H1 (cell line): Measurements from ENCODE around the gene LIPM. TPM values are rescaled to one million over a fixed set of nuclear protein-coding genes. Genes with fewer than 3 reads are reported as not detected.
A peak's percentile ranks its signal among the peaks of the same experiment; 100 is the strongest.

Source experiments
- CTCF ChIA-PET: fragments of 300-600 bp; sonication (Branson Sonifier 250); formaldehyde crosslinking; loops from one replicate; lab custom pipeline; 2021; ENCODE audit not compliant: partially characterized antibody; lab: Charles Lee
- POLR2A ChIA-PET: fragments of 300-600 bp; sonication (Branson Sonifier 250); formaldehyde crosslinking; loops from one replicate; lab custom pipeline; 2021; ENCODE audit warnings: inconsistent platforms; ENCODE audit not compliant: partially characterized antibody; lab: Charles Lee
- DNase-seq, 2 experiments: peaks; one replicate each; pipeline versions ENCODE4 v3.0.0 to v3.0.0-alpha.2; 2010 to 2022; ENCODE audit warnings: low spot score in 2 of 2, low read depth in 1 of 2, mixed read lengths in 1 of 2
- FAIRE-seq: peaks from 2 replicates; lab custom pipeline; 2011; peaks lifted over from hg19 to GRCh38; lab: Jason Lieb, UNC
- H2AFZ ChIP-seq: 2 replicates; pipeline ENCODE4 v1.8.1; 2012; ENCODE audit warnings: low read length, inconsistent platforms
- H2AK5ac ChIP-seq: 2 replicates; pipeline ENCODE4 v1.6.1; 2013; ENCODE audit warnings: low read depth, low read length
- H2BK120ac ChIP-seq: replicated peaks from 2 replicates; pipeline ENCODE3; 2013; ENCODE audit warnings: low read depth, low read length, inconsistent platforms
- H2BK12ac ChIP-seq: 2 replicates; pipeline ENCODE4 v1.6.1; 2013; ENCODE audit warnings: low read depth, low read length
- H2BK15ac ChIP-seq: 2 replicates; pipeline ENCODE4 v1.6.1; 2013; ENCODE audit warnings: low read length
- H2BK20ac ChIP-seq: 2 replicates; pipeline ENCODE4 v1.6.1; 2013; ENCODE audit warnings: low read length
- H2BK5ac ChIP-seq: 2 replicates; pipeline ENCODE4 v1.6.1; 2013; ENCODE audit warnings: low read depth, low read length
- H3K14ac ChIP-seq: 2 replicates; pipeline ENCODE4 v1.6.1; 2013; ENCODE audit warnings: inconsistent platforms; ENCODE audit not compliant: insufficient read length
- H3K18ac ChIP-seq: 2 replicates; pipeline ENCODE4 v1.6.1; 2013; ENCODE audit warnings: low read length; ENCODE audit errors: extremely low read depth
- H3K23ac ChIP-seq: 2 replicates; pipeline ENCODE4 v1.6.1; 2013; ENCODE audit warnings: inconsistent platforms; ENCODE audit not compliant: insufficient read length
- H3K23me2 ChIP-seq: 2 replicates; pipeline ENCODE4 v1.6.1; 2013; ENCODE audit warnings: low read depth, low read length
- H3K27ac ChIP-seq: 2 replicates; pipeline ENCODE4 v1.6.1; 2011; ENCODE audit warnings: low read depth, low read length, inconsistent platforms
- H3K27me3 ChIP-seq, 4 experiments: replicated peaks in 1 of 4; 1 replicate in 1 of 4; 2 replicates in 3 of 4; pipeline versions ENCODE4 v1.6.1 to v1.8.1; 2011 to 2013; ENCODE audit warnings: low read length in 3 of 4, mild to moderate bottlenecking in 3 of 4, inconsistent platforms in 2 of 4, mixed read lengths in 2 of 4, moderate library complexity in 1 of 4; ENCODE audit not compliant: control insufficient read depth in 3 of 4, insufficient read depth in 3 of 4; ENCODE audit errors: extremely low read depth in 1 of 4
- H3K36me3 ChIP-seq, 4 experiments: 2 replicates each; pipeline versions ENCODE4 v1.6.1 to v1.8.1; 2011 to 2013; ENCODE audit warnings: mild to moderate bottlenecking in 4 of 4, low read length in 3 of 4, moderate library complexity in 2 of 4, control low read depth in 1 of 4, inconsistent platforms in 1 of 4; ENCODE audit not compliant: insufficient read depth in 4 of 4, control insufficient read depth in 2 of 4
- H3K4ac ChIP-seq: replicated peaks from 2 replicates; pipeline ENCODE3; 2013; ENCODE audit warnings: low read length, low read depth, mixed read lengths, inconsistent platforms; ENCODE audit not compliant: insufficient read length
- H3K4me1 ChIP-seq, 4 experiments: replicated peaks in 1 of 4; 1 replicate in 1 of 4; 2 replicates in 3 of 4; pipeline versions ENCODE4 v1.6.1 to v1.8.1; 2011 to 2013; ENCODE audit warnings: low read length in 3 of 4, inconsistent platforms in 2 of 4, mixed read lengths in 1 of 4; ENCODE audit not compliant: insufficient read depth in 4 of 4, control insufficient read depth in 3 of 4
- H3K4me2 ChIP-seq, 2 experiments: 2 replicates each; pipeline versions ENCODE4 v1.6.1 to v1.8.1; 2011 to 2013; ENCODE audit warnings: low read depth in 2 of 2, low read length in 2 of 2, control low read depth in 1 of 2, inconsistent platforms in 1 of 2, mild to moderate bottlenecking in 1 of 2; ENCODE audit not compliant: insufficient read depth in 1 of 2
- H3K4me3 ChIP-seq, 4 experiments: fragments of 200-600, 300-600 bp in 1 of 4; sonication (generic), shearing (Covaris generic), sonication (Bioruptor Twin) in 1 of 4; 2 replicates each; pipeline versions ENCODE4 v1.5.1 to v1.8.1; 2011 to 2016; ENCODE audit warnings: low read length in 4 of 4, low read depth in 3 of 4, control low read depth in 2 of 4, inconsistent platforms in 2 of 4, mild to moderate bottlenecking in 2 of 4, mixed read lengths in 1 of 4, moderate library complexity in 1 of 4; ENCODE audit not compliant: insufficient read depth in 2 of 4; ENCODE audit errors: extremely low read depth in 1 of 4
- H3K56ac ChIP-seq: replicated peaks from 2 replicates; pipeline ENCODE3; 2013; ENCODE audit warnings: low read depth, mild to moderate bottlenecking, mixed read lengths, low read length, inconsistent platforms; ENCODE audit not compliant: insufficient read length
- H3K79me1 ChIP-seq: 2 replicates; pipeline ENCODE4 v1.6.1; 2013; ENCODE audit warnings: low read depth, low read length, control low read depth
- H3K79me2 ChIP-seq, 2 experiments: 2 replicates each; pipeline versions ENCODE4 v1.6.1 to v1.8.1; 2012 to 2013; ENCODE audit warnings: low read length in 2 of 2, mild to moderate bottlenecking in 2 of 2, inconsistent platforms in 1 of 2; ENCODE audit not compliant: insufficient read depth in 2 of 2, control insufficient read depth in 1 of 2
- H3K9ac ChIP-seq, 4 experiments: replicated peaks in 1 of 4; 1 replicate in 1 of 4; 2 replicates in 3 of 4; pipeline versions ENCODE4 v1.6.1 to v1.8.1; 2011 to 2013; ENCODE audit warnings: low read depth in 3 of 4, low read length in 3 of 4, control low read depth in 2 of 4, mild to moderate bottlenecking in 2 of 4, moderate library complexity in 2 of 4, inconsistent platforms in 1 of 4; ENCODE audit errors: extremely low read depth in 1 of 4
- H3K9me3 ChIP-seq, 2 experiments: 2 replicates each; pipeline versions ENCODE4 v1.6.1 to v1.8.1; 2012 to 2013; ENCODE audit warnings: mild to moderate bottlenecking in 2 of 2, moderate library complexity in 2 of 2, control low read depth in 1 of 2, inconsistent platforms in 1 of 2, low read depth in 1 of 2, low read length in 1 of 2, mixed read lengths in 1 of 2; ENCODE audit not compliant: insufficient read depth in 2 of 2
- H4K20me1 ChIP-seq, 2 experiments: replicated peaks in 1 of 2; 2 replicates each; pipeline versions ENCODE3 to v1.8.1; 2011 to 2013; ENCODE audit warnings: inconsistent platforms in 2 of 2, low read length in 2 of 2, mild to moderate bottlenecking in 1 of 2; ENCODE audit not compliant: insufficient read depth in 2 of 2, control insufficient read depth in 1 of 2
- H4K5ac ChIP-seq: 2 replicates; pipeline ENCODE4 v1.6.1; 2013; ENCODE audit warnings: low read length, low read depth, mixed read lengths, inconsistent platforms; ENCODE audit not compliant: insufficient read length
- H4K8ac ChIP-seq: 2 replicates; pipeline ENCODE4 v1.8.0; 2013; ENCODE audit warnings: mild to moderate bottlenecking, moderate library complexity, low read length, inconsistent platforms; ENCODE audit not compliant: insufficient read depth; ENCODE audit errors: extremely low read depth
- H4K91ac ChIP-seq: replicated peaks from 2 replicates; pipeline ENCODE3; 2013; ENCODE audit warnings: low read length, mixed read lengths, inconsistent platforms; ENCODE audit not compliant: insufficient read length
- BRCA1 ChIP-seq: IDR thresholded peaks from 2 replicates; pipeline ENCODE4 v1.6.1; 2012; ENCODE audit warnings: low read depth, low read length, improper control_type of control experiment
- CBX8 ChIP-seq: fragments of 300-800, 300-1000 bp; sonication (generic); IDR thresholded peaks from 2 replicates; pipeline ENCODE4 v1.7.1; 2016; ENCODE audit warnings: low read depth, low read length, borderline replicate concordance
- EGR1 ChIP-seq: IDR thresholded peaks from 2 replicates; pipeline ENCODE4 v1.6.1; 2011; ENCODE audit warnings: low read depth, low read length, borderline replicate concordance
- FOSL1 ChIP-seq: IDR thresholded peaks from 2 replicates; pipeline ENCODE4 v1.6.1; 2011; ENCODE audit warnings: mild to moderate bottlenecking, low read depth, low read length, moderate library complexity; ENCODE audit not compliant: insufficient read depth
- HDAC2 ChIP-seq, 2 experiments: fragments of 300-600 bp in 1 of 2; sonication (generic) in 1 of 2; IDR thresholded peaks; 2 replicates each; pipeline ENCODE4 v1.6.1; 2011 to 2012; ENCODE audit warnings: low read depth in 2 of 2, low read length in 2 of 2, mild to moderate bottlenecking in 2 of 2, moderate library complexity in 2 of 2, borderline replicate concordance in 1 of 2, inconsistent platforms in 1 of 2
- NRF1 ChIP-seq: IDR thresholded peaks from 2 replicates; pipeline ENCODE4 v1.6.1; 2011; ENCODE audit warnings: mild to moderate bottlenecking, low read depth, low read length, improper control_type of control experiment
- POU5F1 ChIP-seq: IDR thresholded peaks from 2 replicates; pipeline ENCODE4 v1.6.1; 2011; ENCODE audit warnings: low read depth, mild to moderate bottlenecking, low read length, moderate library complexity
- SIN3A ChIP-seq, 2 experiments: IDR thresholded peaks in 1 of 2; conservative IDR thresholded peaks in 1 of 2; 2 replicates each; pipeline ENCODE4 v1.6.1; 2011 to 2012; ENCODE audit warnings: low read length in 2 of 2, improper control_type of control experiment in 1 of 2, low read depth in 1 of 2, mild to moderate bottlenecking in 1 of 2
- TAF1 ChIP-seq: IDR thresholded peaks from 2 replicates; pipeline ENCODE4 v1.6.1; 2011; ENCODE audit warnings: mild to moderate bottlenecking, low read depth, low read length
- WGBS, 2 experiments: shearing (Covaris generic) in 1 of 2; methylation state at CpG; one replicate each; pipeline versions ENCODE4 v1.1.6 to v1.1.7; 2013 to 2015; ENCODE audit warnings: low lambda C conversion rate in 2 of 2, mixed read lengths in 2 of 2, inconsistent platforms in 1 of 2, low coverage in 1 of 2, missing lambda C conversion rate in 1 of 2; ENCODE audit not compliant: insufficient replicate concordance in 2 of 2, insufficient coverage in 1 of 2, insufficient read length in 1 of 2; ENCODE audit errors: extremely low coverage in 1 of 2, missing lambda C conversion rate in 1 of 2; 5-methylcytosine and 5-hydroxymethylcytosine counted together
- polyA plus RNA-seq, 7 experiments: library from polyadenylated mRNA; depleted of rRNA in 3 of 7; stranded (reverse) in 5 of 7; unstranded in 2 of 7; fragments of >200 nt in 5 of 7; fragments of 200-250 nt in 2 of 7; gene quantifications; 1 replicate in 5 of 7; 2 replicates in 1 of 7; 4 replicates in 1 of 7; pipeline versions ENCODE4 v1.2.1 to v1.2.3, GENCODE V29; 2011 to 2013; ENCODE audit warnings: missing spikeins in 2 of 7, mixed read lengths in 2 of 7
- total RNA-seq: library from RNA; stranded (reverse); fragmentation: NEBNext Ultra II Directional; extraction: Animal tissue kit (Norgen Biotek cat#: 25700); gene quantifications from 2 replicates; pipeline ENCODE4 v1.2.1, GENCODE V29; 2021
- TF ChIP-seq, protein P1 (sequence below): IDR thresholded peaks from 2 replicates; pipeline ENCODE4 v1.6.1; 2012; ENCODE audit warnings: inconsistent platforms
- TF ChIP-seq, protein P2 (sequence below): IDR thresholded peaks from 2 replicates; pipeline ENCODE4 v1.6.1; 2011; ENCODE audit warnings: low read depth, mild to moderate bottlenecking, low read length; ENCODE audit not compliant: insufficient read depth
- TF ChIP-seq, protein P3 (sequence below): IDR thresholded peaks from 2 replicates; pipeline ENCODE4 v1.6.1; 2012; ENCODE audit warnings: inconsistent platforms

Gene LIPM
- total and polyA plus RNA-seq, 2 of the 8 experiments (the other 6 are each of a cell fraction or from before 2014, with no cell fraction given) = not detected

DNA sequence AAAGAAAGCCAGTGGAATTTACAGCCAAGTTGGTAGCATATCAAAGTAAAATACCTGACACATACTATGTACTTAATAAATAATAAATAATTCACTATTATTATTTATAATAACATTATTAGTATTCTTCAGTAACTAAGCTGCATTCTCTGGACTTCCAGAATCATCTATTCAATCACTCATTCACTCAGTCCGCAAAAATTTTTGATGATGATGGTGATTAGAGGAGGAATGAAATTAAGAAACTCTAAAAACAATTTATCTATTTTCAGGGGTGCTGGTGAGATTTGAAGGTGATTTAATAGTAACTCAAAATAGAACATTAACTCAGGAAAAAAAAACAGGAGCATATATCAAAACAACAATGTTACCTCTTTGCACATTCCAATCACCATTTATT, 45.9 kb upstream of the LIPM start:
- no peak for TF ChIP-seq TAF1
- no peak for TF ChIP-seq CBX8
- no peak for TF ChIP-seq HDAC2 (IDR thresholded peaks at IDR 0.05; ENCODE audit: borderline replicate concordance in 1 of 2, low read depth in 2 of 2, low read length in 2 of 2)
- no peak for TF ChIP-seq POU5F1
- no peak for TF ChIP-seq NRF1
- no peak for TF ChIP-seq FOSL1
- no peak for TF ChIP-seq SIN3A (conservative IDR thresholded peaks at IDR 0.05 in 1 of 2, IDR thresholded peaks at IDR 0.05 in 1 of 2; ENCODE audit: low read depth in 1 of 2, low read length in 2 of 2)
- TF ChIP-seq, protein P1, sequence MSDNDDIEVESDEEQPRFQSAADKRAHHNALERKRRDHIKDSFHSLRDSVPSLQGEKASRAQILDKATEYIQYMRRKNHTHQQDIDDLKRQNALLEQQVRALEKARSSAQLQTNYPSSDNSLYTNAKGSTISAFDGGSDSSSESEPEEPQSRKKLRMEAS = no peak
- TF ChIP-seq EGR1 = no peak
- TF ChIP-seq, protein P2, sequence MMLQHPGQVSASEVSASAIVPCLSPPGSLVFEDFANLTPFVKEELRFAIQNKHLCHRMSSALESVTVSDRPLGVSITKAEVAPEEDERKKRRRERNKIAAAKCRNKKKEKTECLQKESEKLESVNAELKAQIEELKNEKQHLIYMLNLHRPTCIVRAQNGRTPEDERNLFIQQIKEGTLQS = no peak
- TF ChIP-seq, protein P3, sequence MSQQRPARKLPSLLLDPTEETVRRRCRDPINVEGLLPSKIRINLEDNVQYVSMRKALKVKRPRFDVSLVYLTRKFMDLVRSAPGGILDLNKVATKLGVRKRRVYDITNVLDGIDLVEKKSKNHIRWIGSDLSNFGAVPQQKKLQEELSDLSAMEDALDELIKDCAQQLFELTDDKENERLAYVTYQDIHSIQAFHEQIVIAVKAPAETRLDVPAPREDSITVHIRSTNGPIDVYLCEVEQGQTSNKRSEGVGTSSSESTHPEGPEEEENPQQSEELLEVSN = no peak
- TF ChIP-seq BRCA1 = no peak
- POLR2A ChIA-PET = no interaction called here
- Histone ChIP-seq H2BK12ac (no peak overlapping the region), H4K20me1 (no peaks in the 10 kb centered on the region), H3K79me2 (no peaks in the 10 kb centered on the region), H2BK20ac (no peak overlapping the region), H4K8ac (no peak overlapping the region), H2BK15ac (no peak overlapping the region), H3K9ac (no peak overlapping the region), H3K36me3 (no peaks in the 10 kb centered on the region), H3K27ac (no peak overlapping the region), H2AFZ (no peak overlapping the region), H3K4me1 (peaks cover 0 to 5% (median 1%) of the 10 kb centered on the region in 4 experiments; a peak in 3 of 7 replicates), H2BK120ac (no peak overlapping the region), H3K23ac (no peak overlapping the region), H2BK5ac (no peak overlapping the region), H2AK5ac (no peak overlapping the region), H3K14ac (no peak overlapping the region), H3K27me3 (peaks cover 0 to 1% (median 0%) of the 10 kb centered on the region in 4 experiments; a peak in 1 of 7 replicates), H3K18ac (no peak overlapping the region), H3K4ac (no peak overlapping the region), H4K5ac (no peak overlapping the region), H4K91ac (no peak overlapping the region), H3K4me2 (0 out of 4 replicates have a peak overlapping the region, but pooled peaks of 1 of the 2 experiments have one; percentile 30), H3K79me1 (no peaks in the 10 kb centered on the region), H3K23me2 (no peaks in the 10 kb centered on the region), H3K56ac (no peak overlapping the region), H3K4me3 (no peak overlapping the region), H3K9me3 (no peaks in the 10 kb centered on the region)
- CTCF ChIA-PET = interaction anchor here (0.8 kb wide), 1 partner anchor 11 kb away, joined by 3 read pairs; no protein-coding TSS in a partner anchor
- WGBS, 2 experiments = 0% methylated on average over 1 of the region's 1 CpG; no CpG with 5 or more reads in 1 of the 2 experiments
- DNase-seq (no peak), FAIRE-seq (no peak)
